Smooth muscle cell (in vitro differentiated cells): ENCODE data around the gene PTPRT. TPM values are rescaled to one million over a fixed set of nuclear protein-coding genes. Genes with fewer than 3 reads are reported as not detected.

ENCODE experiments used
- DNase-seq: peaks from one replicate; lab custom pipeline; 2025; ENCODE audit not compliant: unreplicated experiment; lab: John Stamatoyannopoulos, UW
- H2AFZ ChIP-seq: fragments of 200-600 bp; sonication (generic); 2 replicates; pipeline ENCODE4 v1.6.0; 2016; ENCODE audit warnings: antibody characterized with exemption, low read depth, mild to moderate bottlenecking
- H3F3A ChIP-seq: fragments of 200-600 bp; sonication (generic); 2 replicates; pipeline ENCODE4 v1.6.0; 2017; ENCODE audit warnings: antibody characterized with exemption, low read depth
- H3K27ac ChIP-seq: fragments of 200-600 bp; sonication (generic); 2 replicates; pipeline ENCODE4 v1.5.1; 2016; ENCODE audit warnings: low read depth, mild to moderate bottlenecking
- H3K27me3 ChIP-seq: fragments of 200-600 bp; sonication (generic); 2 replicates; pipeline ENCODE4 v1.6.1; 2016; ENCODE audit warnings: low read depth, mild to moderate bottlenecking
- H3K36me3 ChIP-seq: fragments of 200-600 bp; sonication (generic); 2 replicates; pipeline ENCODE4 v1.5.1; 2016; ENCODE audit warnings: low read depth
- H3K4me1 ChIP-seq: fragments of 200-600 bp; sonication (generic); 2 replicates; pipeline ENCODE4 v1.5.1; 2016; ENCODE audit warnings: low read depth
- H3K4me2 ChIP-seq: fragments of 200-600 bp; sonication (generic); 2 replicates; pipeline ENCODE4 v1.6.0; 2016; ENCODE audit warnings: mild to moderate bottlenecking
- H3K4me3 ChIP-seq: fragments of 200-600 bp; sonication (generic); 2 replicates; pipeline ENCODE4 v1.5.1; 2016; ENCODE audit warnings: mild to moderate bottlenecking
- H3K79me2 ChIP-seq: fragments of 200-600 bp; sonication (generic); 2 replicates; pipeline ENCODE4 v1.6.0; 2016; ENCODE audit warnings: low read depth, mild to moderate bottlenecking
- H3K9ac ChIP-seq: fragments of 200-600 bp; sonication (generic); 2 replicates; pipeline ENCODE4 v1.6.0; 2016; ENCODE audit warnings: low read depth
- H3K9me3 ChIP-seq: fragments of 200-600 bp; sonication (generic); replicated peaks from 2 replicates; pipeline ENCODE4 v1.5.1; 2016; ENCODE audit warnings: low read depth
- H4K20me1 ChIP-seq: fragments of 200-600 bp; sonication (generic); 2 replicates; pipeline ENCODE4 v1.6.0; 2016; ENCODE audit warnings: low read depth
- WGBS: methylation state at CpG from one replicate; pipeline ENCODE4 v1.1.7; 2016; ENCODE audit warnings: low lambda C conversion rate; 5-methylcytosine and 5-hydroxymethylcytosine counted together
- polyA plus RNA-seq: library from polyadenylated mRNA; unstranded; fragments of >200 nt; fragmentation: Nextera tagmentation; extraction: Ambion mirVana; gene quantifications from 2 replicates; pipeline ENCODE4 v1.2.1, GENCODE V29; 2016
- total RNA-seq: library from RNA; depleted of rRNA; stranded (reverse); fragments of >200 nt; gene quantifications from 2 replicates; pipeline ENCODE4 v1.2.3, GENCODE V29; 2014
- TF ChIP-seq, protein P1 (sequence below): fragments of 200-600 bp; sonication (generic); IDR thresholded peaks from 2 replicates; pipeline ENCODE4 v1.5.1; 2017; ENCODE audit warnings: borderline replicate concordance, mild to moderate bottlenecking, antibody characterized with exemption; ENCODE audit not compliant: insufficient read depth, poor library complexity, severe bottlenecking

PTPRT gene
- total and polyA plus RNA-seq, 2 experiments from 2014 or later = 0.99 to 2.1 TPM

DNA sequence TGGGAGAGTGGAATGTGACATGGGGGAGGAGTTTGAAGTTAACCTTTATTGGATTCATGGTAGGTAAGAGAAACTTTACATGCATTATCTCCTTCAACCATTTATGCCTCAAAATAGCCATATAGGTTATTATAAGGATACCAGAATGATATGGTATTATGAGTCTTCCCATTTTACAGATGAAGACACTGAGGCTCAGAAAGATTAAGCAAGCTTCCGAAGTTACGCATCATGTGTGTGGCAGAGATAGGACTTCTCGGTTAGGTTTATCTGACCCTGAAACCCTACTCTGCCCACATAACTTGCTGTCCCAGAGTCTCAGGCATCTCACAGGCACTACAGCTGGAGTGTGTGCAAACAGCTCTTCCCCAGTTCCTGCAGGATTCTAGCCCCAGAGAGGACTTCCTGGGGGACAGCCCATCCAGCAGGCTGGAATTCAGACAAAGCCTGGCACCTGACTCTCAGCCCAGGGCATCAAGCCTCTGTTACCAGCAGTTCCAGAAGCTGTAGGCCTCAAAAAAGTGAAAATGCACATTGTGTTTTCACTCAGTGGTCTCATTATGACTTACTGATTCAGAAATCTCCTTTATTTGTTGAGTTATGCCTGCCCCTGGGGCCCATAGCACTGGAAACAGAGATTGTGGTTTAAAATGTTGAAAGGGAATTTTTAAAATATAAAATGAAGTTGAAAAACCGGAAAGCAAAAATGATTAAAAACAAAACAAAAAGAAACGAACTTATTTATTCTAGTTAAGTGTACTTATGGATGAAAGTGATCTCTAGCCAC, 1058.7 kb downstream of the PTPRT start:
- Histone ChIP-seq H3K9ac (no peak overlapping the region), H3K4me2 (no peak overlapping the region), H2AFZ (no peak overlapping the region), H3K4me1 (no peaks in the 10 kb centered on the region), H3K9me3 (no peaks in the 10 kb centered on the region), H3F3A (no peaks in the 10 kb centered on the region), H4K20me1 (no peaks in the 10 kb centered on the region), H3K36me3 (no peaks in the 10 kb centered on the region), H3K79me2 (no peaks in the 10 kb centered on the region), H3K4me3 (no peak overlapping the region), H3K27ac (no peak overlapping the region), H3K27me3 (peaks cover 11% of the 10 kb centered on the region)
- 91% methylated on average over 5 of the region's 5 CpGs for WGBS
- TF ChIP-seq, protein P1, sequence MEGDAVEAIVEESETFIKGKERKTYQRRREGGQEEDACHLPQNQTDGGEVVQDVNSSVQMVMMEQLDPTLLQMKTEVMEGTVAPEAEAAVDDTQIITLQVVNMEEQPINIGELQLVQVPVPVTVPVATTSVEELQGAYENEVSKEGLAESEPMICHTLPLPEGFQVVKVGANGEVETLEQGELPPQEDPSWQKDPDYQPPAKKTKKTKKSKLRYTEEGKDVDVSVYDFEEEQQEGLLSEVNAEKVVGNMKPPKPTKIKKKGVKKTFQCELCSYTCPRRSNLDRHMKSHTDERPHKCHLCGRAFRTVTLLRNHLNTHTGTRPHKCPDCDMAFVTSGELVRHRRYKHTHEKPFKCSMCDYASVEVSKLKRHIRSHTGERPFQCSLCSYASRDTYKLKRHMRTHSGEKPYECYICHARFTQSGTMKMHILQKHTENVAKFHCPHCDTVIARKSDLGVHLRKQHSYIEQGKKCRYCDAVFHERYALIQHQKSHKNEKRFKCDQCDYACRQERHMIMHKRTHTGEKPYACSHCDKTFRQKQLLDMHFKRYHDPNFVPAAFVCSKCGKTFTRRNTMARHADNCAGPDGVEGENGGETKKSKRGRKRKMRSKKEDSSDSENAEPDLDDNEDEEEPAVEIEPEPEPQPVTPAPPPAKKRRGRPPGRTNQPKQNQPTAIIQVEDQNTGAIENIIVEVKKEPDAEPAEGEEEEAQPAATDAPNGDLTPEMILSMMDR = no peak
- DNase-seq = no peak

GRCh38 chr20:42125426-42125825, 1064.3 kb downstream of the PTPRT start:
- Histone ChIP-seq H3K27me3 (no peaks in the 10 kb centered on the region), H2AFZ (no peak overlapping the region), H3K4me2 (no peak overlapping the region), H3K27ac (no peak overlapping the region), H3K4me3 (no peak overlapping the region), H3K9me3 (no peaks in the 10 kb centered on the region), H3K36me3 (no peaks in the 10 kb centered on the region), H3K79me2 (no peaks in the 10 kb centered on the region), H3F3A (no peaks in the 10 kb centered on the region), H3K9ac (no peak overlapping the region), H4K20me1 (no peaks in the 10 kb centered on the region), H3K4me1 (no peaks in the 10 kb centered on the region)
- DNase-seq = no peak
- 7% methylated on average over 2 of the region's 2 CpGs for WGBS
- TF ChIP-seq, protein P1 = no peak

GRCh38 chr20:42123981-42124473, 1065.7 kb downstream of the PTPRT start:
- no peak overlapping the region for H3K4me3 ChIP-seq
- TF ChIP-seq, protein P1 = no peak
- no peaks in the 10 kb centered on the region for H3K9me3 ChIP-seq
- no peak overlapping the region for H3K27ac ChIP-seq
- H2AFZ ChIP-seq = no peak overlapping the region
- no peaks in the 10 kb centered on the region for H4K20me1 ChIP-seq
- no peak overlapping the region for H3K9ac ChIP-seq
- WGBS = 74% methylated on average over 11 of the region's 11 CpGs
- H3K36me3 ChIP-seq = no peaks in the 10 kb centered on the region
- H3K27me3 ChIP-seq = no peaks in the 10 kb centered on the region
- H3K79me2 ChIP-seq = no peaks in the 10 kb centered on the region
- no peaks in the 10 kb centered on the region for H3K4me1 ChIP-seq
- no peak for DNase-seq
- no peaks in the 10 kb centered on the region for H3F3A ChIP-seq
- no peak overlapping the region for H3K4me2 ChIP-seq
